Sigmoid colon (tissue), 7 donors: ENCODE results near the gene EHF. TPM values are rescaled to one million over a fixed set of nuclear protein-coding genes. Genes with fewer than 3 reads are reported as not detected.

ENCODE experiments used
- DNase-seq: peaks from one replicate; pipeline ENCODE4 v3.0.0-alpha.2; 2019
- H3K27ac ChIP-seq, 4 donors: fragments of 200-600 bp; sonication (generic); one replicate each; pipeline ENCODE4 v1.5.1; 2016 to 2019; ENCODE audit warnings: mild to moderate bottlenecking in 1 of 4
- H3K27me3 ChIP-seq, 3 donors: fragments of 200-600 bp; sonication (generic); one replicate each; pipeline ENCODE4 v1.5.1; 2019; ENCODE audit warnings: mild to moderate bottlenecking in 1 of 3
- H3K36me3 ChIP-seq, 4 donors: fragments of 200-600 bp; sonication (generic); one replicate each; pipeline ENCODE4 v1.5.1; 2016 to 2019
- H3K4me1 ChIP-seq, 4 donors: fragments of 200-600 bp; sonication (generic); one replicate each; pipeline ENCODE4 v1.5.1; 2017 to 2019
- H3K4me3 ChIP-seq, 4 donors: fragments of 200-600 bp; sonication (generic); one replicate each; pipeline ENCODE4 v1.5.1; 2017 to 2019; ENCODE audit warnings: mild to moderate bottlenecking in 2 of 4, moderate library complexity in 1 of 4
- H3K9me3 ChIP-seq, 4 donors: fragments of 200-600 bp in 3 of 4; sonication (generic) in 3 of 4; one replicate each; pipeline versions ENCODE4 v1.5.1 to v1.6.1; 2013 to 2019
- CTCF ChIP-seq, 4 experiments: fragments of 450-650 bp in 3 of 4; fragments of 200-600 bp in 1 of 4; IDR thresholded peaks; one replicate each; pipeline ENCODE4 v1.5.1; 2016 to 2019; ENCODE audit warnings: antibody characterized with exemption in 4 of 4, mild to moderate bottlenecking in 3 of 4, moderate library complexity in 2 of 4
- EP300 ChIP-seq, 4 donors: sonication (generic); formaldehyde crosslinking; IDR thresholded peaks; one replicate each; pipeline ENCODE4 v1.6.1; 2017; ENCODE audit warnings: antibody characterized with exemption in 4 of 4
- POLR2A ChIP-seq, 2 donors: fragments of 450-650 bp; IDR thresholded peaks; one replicate each; pipeline ENCODE4 v1.6.1; 2016; ENCODE audit warnings: antibody characterized with exemption in 2 of 2, mild to moderate bottlenecking in 2 of 2, moderate library complexity in 2 of 2
- POLR2AphosphoS5 ChIP-seq, 4 donors: sonication (generic); formaldehyde crosslinking; IDR thresholded peaks; one replicate each; pipeline ENCODE4 v1.6.1; 2017; ENCODE audit warnings: antibody characterized with exemption in 4 of 4
- WGBS, 2 donors: extraction: QIAGEN DNeasy Blood & Tissue Kit; methylation state at CpG; one replicate each; pipeline ENCODE4 v1.1.7; 2013; 5-methylcytosine and 5-hydroxymethylcytosine counted together
- intact Hi-C: fragments of 100-400 bp; cut with DNase I; formaldehyde crosslinking; loops from one replicate; pipeline ENCODE4 v1.15.1; 2023
- polyA plus RNA-seq, 3 donors: library from polyadenylated mRNA; stranded (reverse); fragments of 200-250 nt; gene quantifications; one replicate each; pipeline ENCODE4 v1.2.3, GENCODE V29; 2013
- total RNA-seq, 4 donors: library from RNA; depleted of rRNA; stranded (reverse); fragments of >200 nt; gene quantifications; one replicate each; pipeline ENCODE4 v1.1.0, GENCODE V29; 2016
- donor health status: healthy with polysubstance abuse.
- donor health status: Bipolar disorder and iron deficiency.
- donor health status: healthy.

EHF gene
- total RNA-seq, result 1 to 10 TPM in 2 of 4 donors, not detected in 2; 1.4 to 3.9 TPM
- 100 to 1,000 TPM in 1 of 3 donors, 10 to 100 TPM in 2; 60.7 to 151 (median 94.7) TPM for polyA plus RNA-seq

- no peak within 1 kb of the TSS for H3K4me3 ChIP-seq
- H3K36me3 ChIP-seq, result no peaks in the 10 kb centered on the region
- H3K4me1 ChIP-seq, result no peaks in the 10 kb centered on the region
- intact Hi-C loops, result no loop called here
- no peak for TF ChIP-seq EP300 (IDR thresholded peaks at IDR 0.05)
- TF ChIP-seq POLR2AphosphoS5 (IDR thresholded peaks at IDR 0.05), result peak in 1 of 4 donors; percentile 29
- peak in 1 of 2 donors; percentile 77 for TF ChIP-seq POLR2A (IDR thresholded peaks at IDR 0.05)
- 9 to 54% methylated on average over 7 of the region's 7 CpGs for WGBS, 2 donors
- H3K9me3 ChIP-seq, result no peaks in the 10 kb centered on the region
- peaks cover 0 to under 1% (median 0%) of the 10 kb centered on the region in 3 donors for H3K27me3 ChIP-seq
- H3K27ac ChIP-seq, result no peak within 1 kb of the TSS
- no peak for DNase-seq
Measured at GRCh38 chr11:34620820-34621792, at the start of gene EHF. Gene EHF, plus strand, starts transcription at chr11:34621093. Its CDS starts 21,538 bp downstream, at chr11:34642631.

GRCh38 chr11:34573537-34573936 lies 47.4 kb upstream of the EHF start:
- TF ChIP-seq POLR2A (IDR thresholded peaks at IDR 0.05) (no peak), EP300 (IDR thresholded peaks at IDR 0.05) (no peak), POLR2AphosphoS5 (IDR thresholded peaks at IDR 0.05) (no peak), CTCF (IDR thresholded peaks at IDR 0.05) (no peak)
- H3K36me3 ChIP-seq, result no peaks in the 10 kb centered on the region
- no peaks in the 10 kb centered on the region for H3K4me1 ChIP-seq
- H3K27ac ChIP-seq, result no peak overlapping the region
- intact Hi-C loops, result no loop called here
- H3K9me3 ChIP-seq, result no peaks in the 10 kb centered on the region
- 95% methylated on average over 7 of the region's 7 CpGs for WGBS, 2 donors
- H3K27me3 ChIP-seq, result peaks cover 0 to 9% (median 0%) of the 10 kb centered on the region in 3 donors
- DNase-seq, result no peak
- H3K4me3 ChIP-seq, result no peak overlapping the region

- no peak for DNase-seq
Measured at GRCh38 chr11:34575261-34575660, 45.6 kb upstream of the EHF start.

GRCh38 chr11:34575671-34576070 lies 45.2 kb upstream of the EHF start:
- no peak overlapping the region for H3K4me3 ChIP-seq
- no peak overlapping the region for H3K27ac ChIP-seq
- H3K4me1 ChIP-seq, result no peaks in the 10 kb centered on the region
- 95% methylated on average over 2 of the region's 2 CpGs for WGBS, 2 donors
- intact Hi-C loops, result no loop called here
- H3K36me3 ChIP-seq, result no peaks in the 10 kb centered on the region
- peaks cover 0 to 16% (median 0%) of the 10 kb centered on the region in 3 donors for H3K27me3 ChIP-seq
- TF ChIP-seq CTCF (IDR thresholded peaks at IDR 0.05), result no peak
- TF ChIP-seq POLR2AphosphoS5 (IDR thresholded peaks at IDR 0.05), result no peak
- TF ChIP-seq EP300 (IDR thresholded peaks at IDR 0.05), result no peak
- no peak for TF ChIP-seq POLR2A (IDR thresholded peaks at IDR 0.05)
- no peak for DNase-seq
- H3K9me3 ChIP-seq, result no peaks in the 10 kb centered on the region

More at GRCh38 chr11:34575261-34575660, 45.6 kb upstream of the EHF start:
- no peak for TF ChIP-seq EP300 (IDR thresholded peaks at IDR 0.05)
- no peak for TF ChIP-seq POLR2A (IDR thresholded peaks at IDR 0.05)
- no peak for TF ChIP-seq CTCF (IDR thresholded peaks at IDR 0.05)
- no peak for TF ChIP-seq POLR2AphosphoS5 (IDR thresholded peaks at IDR 0.05)
- H3K27ac ChIP-seq, result no peak overlapping the region
- WGBS, 2 donors, result 65 to 81% methylated on average over 4 of the region's 4 CpGs
- H3K36me3 ChIP-seq, result no peaks in the 10 kb centered on the region
- H3K9me3 ChIP-seq, result no peaks in the 10 kb centered on the region
- H3K4me1 ChIP-seq, result no peaks in the 10 kb centered on the region
- peaks cover 0 to 16% (median 0%) of the 10 kb centered on the region in 3 donors for H3K27me3 ChIP-seq
- H3K4me3 ChIP-seq, result no peak overlapping the region
- intact Hi-C loops, result no loop called here

GRCh38 chr11:34576331-34576730 lies 44.6 kb upstream of the EHF start:
- intact Hi-C loops, result no loop called here
- Histone ChIP-seq H3K9me3 (no peaks in the 10 kb centered on the region), H3K27me3 (peaks cover 0 to 16% (median 0%) of the 10 kb centered on the region in 3 donors), H3K4me1 (no peaks in the 10 kb centered on the region), H3K4me3 (no peak overlapping the region), H3K27ac (no peak overlapping the region), H3K36me3 (no peaks in the 10 kb centered on the region)
- TF ChIP-seq POLR2A (IDR thresholded peaks at IDR 0.05) (no peak), EP300 (IDR thresholded peaks at IDR 0.05) (no peak), POLR2AphosphoS5 (IDR thresholded peaks at IDR 0.05) (no peak), CTCF (IDR thresholded peaks at IDR 0.05) (no peak)
- DNase-seq, result no peak
- 87 to 91% methylated on average over 3 of the region's 3 CpGs for WGBS, 2 donors
